Stomach (tissue), 4 donors: ENCODE measurements around the gene ROCK2.

Experiments
- POLR2A ChIP-seq, 4 donors: fragments of 450-650 bp; IDR thresholded peaks; one replicate each; pipeline ENCODE4 v1.6.1; 2016; ENCODE audit warnings: antibody characterized with exemption in 4 of 4, control low read depth in 2 of 4, mild to moderate bottlenecking in 1 of 4, moderate library complexity in 1 of 4
- TF ChIP-seq, protein P1 (sequence below), 7 experiments: fragments of 450-650 bp in 4 of 7; fragments of 200-600 bp in 3 of 7; sonication (generic) in 3 of 7; IDR thresholded peaks; one replicate each; pipeline ENCODE4 v1.5.1; 2016 to 2019; ENCODE audit warnings: antibody characterized with exemption in 7 of 7, control low read depth in 2 of 7, mild to moderate bottlenecking in 1 of 7

DNA sequence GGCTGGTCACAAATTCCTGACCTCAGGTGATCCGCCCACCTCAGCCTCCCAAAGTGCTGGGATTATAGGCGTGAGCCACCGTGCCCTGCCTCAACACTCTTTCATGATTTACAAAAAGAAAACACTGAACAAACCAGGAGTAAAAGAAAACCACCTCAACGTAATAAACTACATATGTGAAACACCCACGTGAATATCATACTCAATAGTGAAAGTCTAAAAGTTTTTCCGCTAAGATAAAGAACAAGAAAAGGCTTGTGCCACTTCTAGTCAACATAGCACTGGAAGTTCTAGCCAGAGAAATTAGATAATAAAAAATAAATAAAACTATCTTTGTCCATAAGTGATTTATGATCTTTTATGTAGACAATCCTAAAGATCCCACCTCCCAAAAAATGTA lies 68.5 kb downstream of the ROCK2 start:
- TF ChIP-seq, protein P1, sequence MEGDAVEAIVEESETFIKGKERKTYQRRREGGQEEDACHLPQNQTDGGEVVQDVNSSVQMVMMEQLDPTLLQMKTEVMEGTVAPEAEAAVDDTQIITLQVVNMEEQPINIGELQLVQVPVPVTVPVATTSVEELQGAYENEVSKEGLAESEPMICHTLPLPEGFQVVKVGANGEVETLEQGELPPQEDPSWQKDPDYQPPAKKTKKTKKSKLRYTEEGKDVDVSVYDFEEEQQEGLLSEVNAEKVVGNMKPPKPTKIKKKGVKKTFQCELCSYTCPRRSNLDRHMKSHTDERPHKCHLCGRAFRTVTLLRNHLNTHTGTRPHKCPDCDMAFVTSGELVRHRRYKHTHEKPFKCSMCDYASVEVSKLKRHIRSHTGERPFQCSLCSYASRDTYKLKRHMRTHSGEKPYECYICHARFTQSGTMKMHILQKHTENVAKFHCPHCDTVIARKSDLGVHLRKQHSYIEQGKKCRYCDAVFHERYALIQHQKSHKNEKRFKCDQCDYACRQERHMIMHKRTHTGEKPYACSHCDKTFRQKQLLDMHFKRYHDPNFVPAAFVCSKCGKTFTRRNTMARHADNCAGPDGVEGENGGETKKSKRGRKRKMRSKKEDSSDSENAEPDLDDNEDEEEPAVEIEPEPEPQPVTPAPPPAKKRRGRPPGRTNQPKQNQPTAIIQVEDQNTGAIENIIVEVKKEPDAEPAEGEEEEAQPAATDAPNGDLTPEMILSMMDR (IDR thresholded peaks at IDR 0.05): no peak
- no peak for TF ChIP-seq POLR2A (IDR thresholded peaks at IDR 0.05)
